Hepatocyte (in vitro differentiated cells): ENCODE measurements around the gene VIPR1. TPM values are rescaled to one million over a fixed set of nuclear protein-coding genes. Genes with fewer than 3 reads are reported as not detected.

Experiments
- DNase-seq: peaks from one replicate; pipeline ENCODE4 v3.0.0-alpha.2; 2016; ENCODE audit warnings: low spot score
- H2AFZ ChIP-seq: fragments of 200-600 bp; sonication (generic); 2 replicates; pipeline ENCODE4 v1.6.0; 2016; ENCODE audit warnings: antibody characterized with exemption, mild to moderate bottlenecking
- H3K27ac ChIP-seq: fragments of 200-600 bp; sonication (generic); 2 replicates; pipeline ENCODE4 v1.5.1; 2016; ENCODE audit warnings: mild to moderate bottlenecking
- H3K27me3 ChIP-seq: fragments of 200-600 bp; sonication (generic); 2 replicates; pipeline ENCODE4 v1.6.1; 2016
- H3K36me3 ChIP-seq: fragments of 200-600 bp; sonication (generic); replicated peaks from 2 replicates; pipeline ENCODE4 v1.5.1; 2016; ENCODE audit warnings: low read depth; ENCODE audit not compliant: insufficient read depth
- H3K4me1 ChIP-seq: fragments of 200-600 bp; sonication (generic); 2 replicates; pipeline ENCODE4 v1.5.1; 2016; ENCODE audit warnings: mild to moderate bottlenecking, moderate library complexity; ENCODE audit not compliant: insufficient read depth
- H3K4me2 ChIP-seq: fragments of 200-600 bp; sonication (generic); 2 replicates; pipeline ENCODE4 v1.6.0; 2016
- H3K4me3 ChIP-seq: fragments of 200-600 bp; sonication (generic); 2 replicates; pipeline ENCODE4 v1.5.1; 2016; ENCODE audit warnings: mild to moderate bottlenecking
- H3K79me2 ChIP-seq: fragments of 200-600 bp; sonication (generic); 2 replicates; pipeline ENCODE4 v1.6.0; 2017; ENCODE audit warnings: mild to moderate bottlenecking
- H3K9me2 ChIP-seq: fragments of 200-600 bp; sonication (generic); replicated peaks from 2 replicates; pipeline ENCODE4 v1.6.0; 2017; ENCODE audit warnings: mild to moderate bottlenecking; ENCODE audit not compliant: insufficient read depth
- H3K9me3 ChIP-seq: fragments of 200-600 bp; sonication (generic); 2 replicates; pipeline ENCODE4 v1.5.1; 2016; ENCODE audit warnings: low read depth, mild to moderate bottlenecking
- H4K20me1 ChIP-seq: fragments of 200-600 bp; sonication (generic); 2 replicates; pipeline ENCODE4 v1.6.0; 2016; ENCODE audit warnings: mild to moderate bottlenecking; ENCODE audit not compliant: insufficient read depth, poor library complexity, severe bottlenecking
- EZH2 ChIP-seq: fragments of 200-600 bp; sonication (generic); IDR thresholded peaks from 2 replicates; pipeline ENCODE4 v1.6.1; 2016; ENCODE audit warnings: antibody characterized with exemption, mild to moderate bottlenecking, borderline replicate concordance
- EZH2phosphoT487 ChIP-seq: fragments of 200-600 bp; sonication (generic); IDR thresholded peaks from one replicate; pipeline ENCODE4 v1.6.1; 2018; ENCODE audit warnings: antibody characterized with exemption, mild to moderate bottlenecking, low read depth, moderate library complexity; ENCODE audit not compliant: unreplicated experiment, severe bottlenecking
- WGBS: methylation state at CpG from one replicate; pipeline ENCODE4 v1.1.6; 2016; ENCODE audit warnings: low lambda C conversion rate; ENCODE audit errors: missing lambda C conversion rate; 5-methylcytosine and 5-hydroxymethylcytosine counted together
- polyA plus RNA-seq: library from polyadenylated mRNA; unstranded; fragments of >200 nt; fragmentation: Nextera tagmentation; extraction: Ambion mirVana; gene quantifications from 2 replicates; pipeline ENCODE4 v1.2.1, GENCODE V29; 2016
- total RNA-seq: library from RNA; depleted of rRNA; stranded (reverse); fragments of >200 nt; gene quantifications from 2 replicates; pipeline ENCODE4 v1.2.3, GENCODE V29; 2014
- TF ChIP-seq, protein P1 (sequence below): fragments of 200-600 bp; sonication (generic); IDR thresholded peaks from 2 replicates; pipeline ENCODE4 v1.5.1; 2016; ENCODE audit warnings: antibody characterized with exemption, mild to moderate bottlenecking; ENCODE audit not compliant: poor library complexity

VIPR1 gene
- total and polyA plus RNA-seq, 2 experiments from 2014 or later, result 17.5 to 19.2 TPM

DNA sequence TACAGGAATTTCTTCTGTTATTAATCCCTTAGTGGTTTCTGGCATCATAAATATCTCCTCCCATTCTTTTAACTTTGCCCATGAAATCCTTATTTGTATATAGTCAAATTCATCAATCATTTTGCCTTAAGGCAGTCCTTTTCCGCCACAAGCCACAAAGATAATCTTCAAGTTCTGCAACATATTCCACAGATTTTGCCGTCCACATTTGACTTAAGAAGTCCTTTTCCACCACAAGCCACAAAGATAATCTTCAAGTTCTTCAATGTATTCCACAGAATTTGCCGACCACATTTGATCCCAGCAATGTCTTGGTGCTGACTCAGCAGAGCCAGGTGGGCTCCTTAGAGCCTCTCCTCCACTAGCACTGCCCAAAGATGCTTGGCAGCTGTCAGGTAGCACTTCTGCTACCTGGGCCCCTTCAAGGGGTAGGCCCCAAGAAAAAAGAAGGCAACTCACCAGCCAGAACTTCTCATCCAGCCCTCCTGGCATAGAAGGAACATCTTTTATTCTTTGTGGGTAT lies 44.3 kb downstream of the VIPR1 start:
- Histone ChIP-seq H3K9me3 (no peaks in the 10 kb centered on the region), H3K4me1 (peaks cover 19% of the 10 kb centered on the region), H3K27me3 (no peaks in the 10 kb centered on the region), H3K36me3 (no peaks in the 10 kb centered on the region), H3K27ac (no peak overlapping the region), H4K20me1 (no peaks in the 10 kb centered on the region), H3K4me3 (no peak overlapping the region), H3K79me2 (no peaks in the 10 kb centered on the region), H2AFZ (no peak overlapping the region), H3K4me2 (no peak overlapping the region), H3K9me2 (no peaks in the 10 kb centered on the region)
- no peak for DNase-seq
- WGBS, result 83% methylated on average over 3 of the region's 3 CpGs
- TF ChIP-seq EZH2, result no peak
- TF ChIP-seq, protein P1, sequence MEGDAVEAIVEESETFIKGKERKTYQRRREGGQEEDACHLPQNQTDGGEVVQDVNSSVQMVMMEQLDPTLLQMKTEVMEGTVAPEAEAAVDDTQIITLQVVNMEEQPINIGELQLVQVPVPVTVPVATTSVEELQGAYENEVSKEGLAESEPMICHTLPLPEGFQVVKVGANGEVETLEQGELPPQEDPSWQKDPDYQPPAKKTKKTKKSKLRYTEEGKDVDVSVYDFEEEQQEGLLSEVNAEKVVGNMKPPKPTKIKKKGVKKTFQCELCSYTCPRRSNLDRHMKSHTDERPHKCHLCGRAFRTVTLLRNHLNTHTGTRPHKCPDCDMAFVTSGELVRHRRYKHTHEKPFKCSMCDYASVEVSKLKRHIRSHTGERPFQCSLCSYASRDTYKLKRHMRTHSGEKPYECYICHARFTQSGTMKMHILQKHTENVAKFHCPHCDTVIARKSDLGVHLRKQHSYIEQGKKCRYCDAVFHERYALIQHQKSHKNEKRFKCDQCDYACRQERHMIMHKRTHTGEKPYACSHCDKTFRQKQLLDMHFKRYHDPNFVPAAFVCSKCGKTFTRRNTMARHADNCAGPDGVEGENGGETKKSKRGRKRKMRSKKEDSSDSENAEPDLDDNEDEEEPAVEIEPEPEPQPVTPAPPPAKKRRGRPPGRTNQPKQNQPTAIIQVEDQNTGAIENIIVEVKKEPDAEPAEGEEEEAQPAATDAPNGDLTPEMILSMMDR, result no peak

DNA sequence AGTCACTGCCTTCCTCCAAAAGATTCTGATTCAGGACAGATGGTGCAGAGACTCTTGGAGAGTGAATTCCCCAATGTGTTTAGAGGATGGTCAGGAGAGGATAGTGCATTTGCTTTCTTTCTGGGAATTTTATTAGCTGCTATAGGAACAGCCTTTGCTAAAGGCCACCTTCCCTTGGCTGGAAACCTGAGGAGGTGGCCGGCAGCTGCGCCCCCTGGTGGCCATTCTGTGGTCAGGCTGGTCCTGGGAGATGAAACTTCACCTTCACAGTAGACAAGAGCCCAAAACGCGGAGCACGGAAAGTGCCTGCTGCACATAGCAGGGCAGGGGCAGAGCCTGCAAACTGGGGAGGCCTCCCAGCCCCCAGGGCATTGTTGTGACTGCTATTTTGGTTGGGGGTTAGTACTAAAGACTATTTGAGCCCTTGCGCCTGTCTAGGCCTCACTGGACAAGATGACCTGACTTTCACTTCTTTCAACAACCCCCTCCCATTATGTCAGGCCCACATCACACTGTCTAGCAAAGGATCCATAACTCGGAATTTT lies 45.0 kb downstream of the VIPR1 start:
- Histone ChIP-seq H3K36me3 (no peaks in the 10 kb centered on the region), H4K20me1 (no peaks in the 10 kb centered on the region), H3K79me2 (no peaks in the 10 kb centered on the region), H3K9me3 (no peaks in the 10 kb centered on the region), H3K27me3 (no peaks in the 10 kb centered on the region), H3K27ac (no peak overlapping the region), H3K4me3 (no peak overlapping the region), H3K9me2 (no peaks in the 10 kb centered on the region), H2AFZ (no peak overlapping the region), H3K4me2 (no peak overlapping the region), H3K4me1 (peaks cover 19% of the 10 kb centered on the region)
- peak; percentile 82 for DNase-seq
- TF ChIP-seq, protein P1, result peak; percentile 98
- TF ChIP-seq EZH2, result no peak
- TF ChIP-seq EZH2phosphoT487, result peak; percentile 48
- 33% methylated on average over 7 of the region's 7 CpGs for WGBS

DNA sequence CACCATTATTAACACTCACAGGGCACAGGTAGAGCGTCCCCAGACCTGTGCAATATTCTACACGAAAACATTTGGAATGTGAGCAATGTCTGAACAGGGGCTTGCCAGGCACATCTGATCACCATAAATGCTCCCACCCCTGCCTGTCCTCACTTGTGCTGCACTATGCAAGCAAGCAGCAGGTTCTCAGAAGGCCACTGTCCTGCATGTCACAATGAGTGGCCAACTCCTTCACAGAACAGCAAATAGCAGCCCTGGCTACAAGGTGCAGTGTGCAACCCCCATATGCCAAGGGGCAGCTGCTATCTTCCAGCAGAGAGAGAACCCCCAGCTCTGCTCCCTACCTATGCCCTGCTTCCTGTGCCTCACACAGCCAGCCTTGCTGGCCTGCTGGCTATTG lies 46.7 kb downstream of the VIPR1 start:
- Histone ChIP-seq H2AFZ (no peak overlapping the region), H3K36me3 (no peaks in the 10 kb centered on the region), H3K79me2 (no peaks in the 10 kb centered on the region), H3K9me3 (no peaks in the 10 kb centered on the region), H4K20me1 (no peaks in the 10 kb centered on the region), H3K4me2 (no peak overlapping the region), H3K9me2 (no peaks in the 10 kb centered on the region), H3K4me3 (no peak overlapping the region), H3K27me3 (no peaks in the 10 kb centered on the region), H3K27ac (no peak overlapping the region), H3K4me1 (peaks cover 17% of the 10 kb centered on the region)
- WGBS, result 82% methylated on average over 2 of the region's 2 CpGs
- TF ChIP-seq, protein P1, result no peak
- no peak for TF ChIP-seq EZH2phosphoT487
- TF ChIP-seq EZH2, result no peak
- no peak for DNase-seq

DNA sequence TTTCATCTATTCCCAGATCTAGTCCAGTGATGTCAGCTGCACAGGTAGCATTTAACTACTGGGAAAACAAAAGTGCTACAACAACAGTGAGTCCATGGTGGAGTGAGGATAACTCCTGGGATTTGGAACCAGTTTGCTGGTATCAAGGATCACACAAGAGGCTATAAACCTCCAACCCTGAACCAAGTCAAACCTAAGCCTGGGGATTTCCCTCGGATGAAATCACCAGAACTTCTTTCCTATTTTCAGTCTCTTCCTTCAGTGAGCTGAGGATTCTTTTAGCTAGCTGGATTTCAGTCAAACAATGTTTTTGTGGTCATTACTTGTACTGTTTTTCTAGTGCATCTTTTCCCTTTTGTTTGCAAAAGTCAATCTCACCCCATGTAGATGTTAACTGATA lies 47.8 kb downstream of the VIPR1 start:
- DNase-seq, result no peak
- H3K9me3 ChIP-seq, result no peaks in the 10 kb centered on the region
- no peaks in the 10 kb centered on the region for H3K27me3 ChIP-seq
- no peaks in the 10 kb centered on the region for H3K79me2 ChIP-seq
- no peak overlapping the region for H3K4me2 ChIP-seq
- H3K27ac ChIP-seq, result no peak overlapping the region
- H3K4me1 ChIP-seq, result peaks cover 6% of the 10 kb centered on the region
- H4K20me1 ChIP-seq, result no peaks in the 10 kb centered on the region
- H2AFZ ChIP-seq, result no peak overlapping the region
- WGBS, result 79% methylated on average over 1 of the region's 1 CpG
- H3K36me3 ChIP-seq, result no peaks in the 10 kb centered on the region
- H3K9me2 ChIP-seq, result no peaks in the 10 kb centered on the region
- TF ChIP-seq, protein P1, result no peak
- TF ChIP-seq EZH2phosphoT487, result no peak
- TF ChIP-seq EZH2, result no peak
- H3K4me3 ChIP-seq, result no peak overlapping the region
